GM19395 (cell line): ENCODE results near the gene PIK3CD.
A peak's percentile ranks its signal among the peaks of the same experiment; 100 is the strongest.
"Not testable (repeated sequence)": the region's sequence is repeated elsewhere in the genome, so short reads cannot be mapped to it uniquely, and the experiment has no call there.

ENCODE experiments used
- ATAC-seq: cut with Tn5 transposase; IDR thresholded peaks from one replicate; pipeline ENCODE4 v1.9.1; 2021; ENCODE audit warnings: mild to moderate bottlenecking, moderate library complexity; ENCODE audit not compliant: unreplicated experiment

PIK3CD gene

DNA sequence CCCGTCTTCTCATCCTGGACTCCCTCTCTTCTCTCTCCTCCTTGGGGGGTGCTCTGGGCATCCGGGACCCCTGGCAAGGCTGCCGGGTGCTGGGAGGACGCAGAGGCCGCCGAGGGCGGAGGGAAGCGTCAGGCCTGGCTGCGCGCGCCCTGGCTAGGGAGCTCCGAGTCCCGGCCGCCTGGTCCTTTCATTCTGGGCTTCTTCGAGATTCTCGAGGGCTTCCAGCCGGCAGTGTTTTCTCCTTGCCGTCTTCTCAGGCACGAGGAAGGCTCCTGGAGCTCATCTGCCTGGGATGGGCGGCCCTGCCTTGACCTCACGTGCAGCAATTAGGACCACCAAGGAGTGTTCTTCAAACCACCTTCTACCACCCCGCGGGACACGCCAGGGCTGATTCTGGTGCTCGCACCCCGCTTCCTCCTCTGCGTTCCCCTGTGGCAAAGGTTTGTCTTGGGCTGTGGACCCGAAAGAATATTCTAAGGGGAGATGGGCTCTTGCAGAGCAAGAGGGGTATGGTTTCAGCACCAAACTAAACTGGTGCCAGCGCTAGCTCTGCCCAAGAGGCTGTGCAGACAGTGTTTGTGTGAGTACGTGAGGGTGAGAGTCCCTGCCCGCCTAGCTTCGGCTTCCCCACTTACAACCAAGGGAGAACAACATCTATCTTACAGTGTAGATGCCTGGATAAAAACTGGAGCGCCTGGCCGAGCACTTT, 36.5 kb downstream of the PIK3CD start:
- no peak for ATAC-seq

GRCh38 chr1:9688599-9688998, 37.1 kb downstream of the PIK3CD start:
- ATAC-seq: no peak

DNA sequence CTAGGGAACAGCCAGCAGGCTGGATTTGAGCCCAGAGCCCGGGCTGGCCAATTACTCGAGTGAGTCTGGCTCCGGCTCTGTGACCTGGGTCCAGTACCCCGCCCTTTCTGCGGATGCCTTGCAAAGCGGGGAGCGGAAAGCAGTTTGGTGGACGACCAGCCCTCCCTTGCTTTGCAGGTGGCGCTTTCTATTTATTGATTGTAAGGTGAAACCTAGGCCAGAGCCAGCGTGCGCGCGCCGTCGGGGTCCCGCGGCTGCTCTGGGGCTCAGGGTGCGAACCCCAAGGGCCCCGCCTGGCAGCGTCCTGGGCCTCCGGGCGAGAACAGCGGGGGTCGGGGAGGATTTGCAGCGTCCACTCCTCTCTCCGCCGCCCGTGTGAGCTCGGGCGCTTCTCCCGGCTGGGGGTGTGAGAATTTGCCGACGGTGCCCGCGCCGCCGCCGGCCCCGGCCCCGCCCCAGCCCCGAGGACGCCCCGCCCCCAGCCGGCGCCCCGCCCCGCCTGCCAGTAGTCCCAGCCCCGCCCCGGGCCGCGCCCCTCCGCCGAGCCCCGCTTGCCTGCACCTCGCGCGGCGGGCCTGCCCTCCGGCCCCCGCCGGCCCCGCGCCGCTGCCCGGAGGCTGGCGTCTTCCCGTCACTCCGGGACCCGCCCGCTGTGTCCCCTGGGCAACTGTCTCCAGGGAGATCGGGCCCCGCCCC, 37.6 kb downstream of the PIK3CD start:
- peak; percentile 55 for ATAC-seq

DNA sequence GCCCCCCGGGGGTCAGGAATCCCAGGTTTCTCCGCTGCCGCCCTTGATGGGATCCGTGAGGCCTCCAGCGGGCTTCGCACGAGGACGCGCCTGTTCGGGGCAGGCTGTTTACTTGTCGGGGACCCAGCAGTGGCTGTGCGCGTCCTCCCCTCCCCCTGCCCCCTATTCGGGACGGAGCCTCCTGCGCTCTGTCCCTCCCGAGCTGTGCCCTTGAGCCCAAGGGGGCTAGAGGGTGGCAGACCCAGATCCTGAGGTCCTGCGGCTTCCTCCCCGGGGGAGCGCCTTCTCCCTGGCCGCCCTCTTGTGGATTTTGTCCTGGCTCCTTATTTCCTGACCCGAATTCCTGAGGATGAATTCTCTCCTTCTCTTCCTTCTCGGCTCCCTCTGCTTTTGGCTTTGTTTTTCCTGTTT, 38.4 kb downstream of the PIK3CD start:
- no peak for ATAC-seq

DNA sequence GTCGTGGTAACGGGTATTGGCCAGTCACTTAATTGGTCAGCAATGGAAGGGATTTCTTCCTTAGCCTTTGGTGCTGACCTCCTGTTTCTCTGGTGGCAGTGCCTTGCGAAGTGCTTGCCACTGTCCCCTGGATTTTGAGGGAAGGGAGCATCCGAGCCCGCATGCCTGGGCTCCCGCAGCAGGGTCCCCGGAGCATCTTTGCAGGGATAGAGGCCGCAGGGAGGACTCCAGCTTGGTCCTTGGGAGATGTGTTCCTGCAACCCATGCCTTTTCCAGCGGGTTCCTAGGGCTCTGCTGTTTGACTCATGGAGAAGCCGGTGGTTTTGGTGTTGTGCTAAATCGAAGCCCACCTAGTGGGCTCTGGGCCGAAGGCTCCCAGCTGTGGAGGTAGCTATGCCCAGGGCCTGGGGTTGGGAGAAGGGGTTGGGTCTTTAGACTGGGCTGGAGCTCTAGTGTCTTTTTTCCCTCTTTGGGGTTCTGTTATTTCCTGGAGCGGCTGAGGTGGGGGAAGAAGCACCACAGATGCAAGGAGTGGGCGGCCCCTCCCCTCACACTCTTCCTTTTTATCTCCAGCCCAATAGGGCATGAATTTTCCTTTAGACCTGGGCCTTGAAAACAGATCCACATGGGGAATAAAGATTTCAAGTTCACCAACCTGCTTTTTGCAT, 39.0 kb downstream of the PIK3CD start:
- no peak for ATAC-seq

DNA sequence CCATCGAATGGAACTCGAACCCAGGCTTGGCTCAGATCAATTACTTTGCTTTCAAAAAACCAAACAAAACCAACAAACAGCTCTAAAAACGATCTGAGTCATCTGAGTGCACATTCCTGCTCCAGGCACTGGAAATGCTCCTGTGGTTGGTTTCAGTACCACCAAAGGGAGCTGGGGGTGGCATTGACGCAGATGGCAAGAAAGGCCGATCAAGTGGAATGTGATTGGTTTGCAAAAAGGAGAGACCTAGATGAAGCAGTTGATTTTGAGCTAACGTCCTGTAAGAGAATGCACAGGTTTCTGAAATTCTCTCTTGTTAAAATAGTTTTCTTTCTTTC, 39.5 kb downstream of the PIK3CD start:
- no peak for ATAC-seq

DNA sequence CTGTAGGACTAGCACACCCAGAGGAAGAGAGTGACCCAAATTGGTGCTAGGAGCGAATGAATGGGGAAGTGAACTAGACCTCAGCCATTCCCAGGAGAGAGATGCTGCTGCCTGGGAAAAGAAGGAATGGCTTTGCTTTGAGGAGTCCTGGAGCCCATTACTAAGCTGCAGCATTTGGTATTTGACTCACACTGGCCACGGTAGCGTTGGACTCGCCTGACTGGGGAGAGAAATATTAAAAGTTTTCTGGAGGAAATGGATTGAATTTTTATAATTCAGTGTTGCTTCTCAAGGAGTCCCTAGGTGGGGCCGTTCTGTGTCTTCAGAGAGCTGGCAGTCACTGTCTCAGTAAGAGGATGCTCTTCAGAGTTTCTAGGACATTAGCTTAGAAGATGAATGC, 40.2 kb downstream of the PIK3CD start:
- no peak for ATAC-seq

- no peak for ATAC-seq
Observed at GRCh38 chr1:9696793-9697192, 45.3 kb downstream of the PIK3CD start.

DNA sequence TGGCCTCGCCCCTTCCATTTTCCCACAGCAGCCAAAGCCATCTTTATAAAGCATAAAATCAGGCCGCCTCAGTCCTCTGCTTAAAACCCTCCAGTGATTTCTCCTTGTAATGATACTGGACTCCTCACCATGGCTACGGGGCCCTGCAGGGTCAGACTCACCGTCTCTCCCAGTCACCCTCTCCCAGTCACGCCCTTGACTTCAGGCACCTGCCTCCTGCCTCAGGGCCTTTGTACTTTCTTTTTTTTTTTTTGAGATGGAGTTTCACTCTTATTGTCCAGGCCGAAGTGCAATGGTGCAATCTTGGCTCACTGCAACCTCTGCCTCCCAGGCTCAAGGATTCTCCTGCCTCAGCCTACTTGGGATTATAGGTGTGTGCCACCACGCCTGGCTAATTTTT, 47.8 kb downstream of the PIK3CD start:
- no peak for ATAC-seq

DNA sequence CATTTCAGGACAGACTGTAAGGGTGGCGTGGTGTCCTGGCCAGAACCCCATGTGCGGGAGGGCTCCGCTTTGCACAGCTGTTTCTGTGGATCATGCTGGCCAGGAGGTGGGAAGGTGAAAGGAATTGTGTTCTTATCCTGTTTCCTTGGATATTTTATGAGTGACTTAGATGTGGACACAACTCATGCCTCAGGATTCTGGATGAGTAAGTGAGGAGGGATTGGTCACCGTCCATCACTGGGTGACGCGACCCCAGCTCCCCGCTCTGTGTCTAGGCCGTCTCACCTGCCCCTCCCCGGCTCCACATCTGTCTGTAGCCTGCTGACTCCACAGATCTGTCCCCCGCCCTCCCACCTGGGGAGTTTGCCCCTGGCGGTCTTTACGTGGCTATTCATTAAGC, 48.8 kb downstream of the PIK3CD start:
- ATAC-seq: no peak

DNA sequence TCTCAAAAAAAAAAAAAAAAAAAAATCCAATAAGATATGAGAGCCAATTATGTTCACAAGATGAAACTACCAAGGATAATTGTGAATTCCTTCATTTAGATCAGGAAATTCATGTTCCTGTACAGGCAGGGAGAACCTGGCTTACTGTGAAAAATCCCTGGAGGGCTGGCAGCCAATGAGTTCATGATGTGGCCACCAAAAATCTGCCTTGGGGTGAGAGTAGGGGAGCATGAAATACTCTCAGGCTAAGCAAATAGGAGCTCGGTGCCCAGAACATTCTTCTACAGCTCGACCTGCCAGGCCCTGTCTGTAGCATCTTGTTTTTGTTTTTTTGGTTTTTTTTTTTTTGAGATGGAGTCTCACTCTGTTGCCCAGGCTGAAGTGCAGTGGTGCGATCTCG, 50.1 kb downstream of the PIK3CD start:
- no peak for ATAC-seq

DNA sequence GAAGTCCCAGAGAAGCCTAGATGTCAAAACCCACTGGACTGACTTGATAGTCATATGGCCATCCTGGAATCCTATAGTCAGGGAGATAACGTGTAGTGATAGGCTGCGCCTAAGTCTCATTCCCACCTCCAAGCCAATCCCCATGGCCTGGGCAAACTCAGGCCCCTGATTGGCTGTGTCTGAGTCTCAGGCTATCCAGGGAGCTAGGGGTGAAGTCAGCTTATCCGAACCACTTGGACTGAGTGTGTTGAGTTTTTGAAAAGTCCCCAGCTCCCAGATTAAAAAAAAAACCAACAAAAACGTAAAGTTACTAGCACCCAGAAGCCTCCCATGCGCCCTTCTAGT, 51.6 kb downstream of the PIK3CD start:
- ATAC-seq: no peak

DNA sequence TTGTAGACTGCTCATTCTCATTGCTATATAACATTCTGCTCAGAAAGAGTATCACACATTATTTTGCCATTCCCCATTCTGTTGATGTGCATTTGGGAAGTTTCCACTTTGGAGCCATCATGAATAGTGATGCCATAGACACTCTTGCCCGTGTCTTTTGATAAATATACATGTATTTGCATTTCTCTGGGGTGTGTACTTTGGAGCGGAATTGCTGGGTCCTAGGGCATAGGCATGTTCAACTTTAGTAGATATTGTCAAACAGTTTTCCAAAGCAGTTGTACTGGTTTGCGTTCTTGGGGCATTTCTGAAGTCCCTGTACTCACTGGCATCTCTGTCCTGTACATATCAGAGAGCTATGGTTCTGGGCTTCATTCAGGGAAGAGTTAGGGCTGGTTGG, 52.1 kb downstream of the PIK3CD start:
- no peak for ATAC-seq

GRCh38 chr1:9705337-9706093, 54.0 kb downstream of the PIK3CD start:
- no peak for ATAC-seq

- no peak for ATAC-seq
Observed at GRCh38 chr1:9706178-9706577, 54.6 kb downstream of the PIK3CD start.

- no peak for ATAC-seq
Observed at GRCh38 chr1:9710037-9710436, 58.5 kb downstream of the PIK3CD start.

DNA sequence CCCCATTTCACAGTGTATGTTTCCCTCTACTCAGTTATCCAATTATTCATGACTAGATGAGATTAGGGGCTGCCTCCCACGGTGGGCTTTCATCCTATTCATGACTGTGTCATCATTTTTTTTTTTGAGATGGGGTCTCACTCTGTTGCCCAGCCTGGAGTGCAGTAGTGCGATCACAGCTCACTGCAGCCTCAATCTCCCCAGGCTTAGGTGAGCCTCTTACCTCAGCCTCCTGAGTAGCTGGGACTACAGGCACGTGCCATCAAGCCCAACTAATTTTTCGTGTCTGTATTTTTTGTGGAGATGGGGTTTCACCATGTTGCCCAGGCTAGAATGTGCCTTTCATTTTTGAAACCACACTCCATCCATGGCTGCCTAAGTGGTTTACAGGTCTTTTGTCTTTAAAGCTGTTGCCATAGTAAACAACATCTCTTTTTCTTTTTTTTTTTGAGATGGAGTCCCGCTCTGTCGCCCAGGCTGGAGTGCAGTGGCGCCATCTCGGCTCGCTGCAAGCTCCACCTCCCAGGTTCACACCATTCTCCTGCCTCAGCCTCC, 60.0 kb downstream of the PIK3CD start:
- ATAC-seq: no peak

GRCh38 chr1:9712767-9713166, 61.2 kb downstream of the PIK3CD start:
- not testable (repeated sequence) for ATAC-seq

- ATAC-seq: no peak
Observed at GRCh38 chr1:9714257-9714718, 62.8 kb downstream of the PIK3CD start.

DNA sequence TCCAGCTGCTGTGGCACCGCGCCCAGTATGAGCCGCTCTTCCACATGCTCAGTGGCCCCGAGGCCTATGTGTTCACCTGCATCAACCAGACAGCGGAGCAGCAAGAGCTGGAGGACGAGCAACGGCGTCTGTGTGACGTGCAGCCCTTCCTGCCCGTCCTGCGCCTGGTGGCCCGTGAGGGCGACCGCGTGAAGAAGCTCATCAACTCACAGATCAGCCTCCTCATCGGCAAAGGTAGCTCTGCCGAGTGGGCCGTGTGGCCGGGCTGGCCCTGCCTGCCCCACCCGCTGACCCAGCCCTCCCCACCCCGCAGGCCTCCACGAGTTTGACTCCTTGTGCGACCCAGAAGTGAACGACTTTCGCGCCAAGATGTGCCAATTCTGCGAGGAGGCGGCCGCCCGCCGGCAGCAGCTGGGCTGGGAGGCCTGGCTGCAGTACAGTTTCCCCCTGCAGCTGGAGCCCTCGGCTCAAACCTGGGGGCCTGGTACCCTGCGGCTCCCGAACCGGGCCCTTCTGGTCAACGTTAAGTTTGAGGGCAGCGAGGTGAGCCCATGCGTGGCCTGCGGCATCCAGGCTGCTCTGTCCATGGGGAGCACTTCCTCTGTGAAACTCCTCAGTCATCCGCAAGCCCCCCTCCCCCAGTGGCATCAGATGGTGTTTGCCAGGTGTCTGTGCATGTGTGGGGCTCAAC, 64.2 kb downstream of the PIK3CD start:
- ATAC-seq: no peak
